ENCODE data around the gene FAM174B.

GRCh38 chr15:92687195-92687602 lies 31.6 kb upstream of the FAM174B start:
- TF ChIP-seq CTCF (IDR thresholded peaks at IDR 0.05) = no peak
- no peak for TF ChIP-seq EZH2 (IDR thresholded peaks at IDR 0.05; ENCODE audit: borderline replicate concordance, insufficient read depth, low read depth, low read length, poor library complexity, severe bottlenecking)
